Measurements from ENCODE around the gene TRIM47. TPM values are rescaled to one million over a fixed set of nuclear protein-coding genes. Genes with fewer than 3 reads are reported as not detected.

Gene TRIM47
- total RNA-seq, 4 donors from 2014 or later: 10.3 to 23.0 (median 20.8) TPM

- no peak for TF ChIP-seq CTCF (IDR thresholded peaks at IDR 0.05; ENCODE audit: low read depth)
Observed at GRCh38 chr17:75876190-75876937, 2.0 kb downstream of the TRIM47 start.

- no peak for TF ChIP-seq CTCF (IDR thresholded peaks at IDR 0.05; ENCODE audit: low read depth)
Observed at GRCh38 chr17:75875940-75876189, 2.5 kb downstream of the TRIM47 start.

GRCh38 chr17:75875182-75875939 lies 3.0 kb downstream of the TRIM47 start:
- TF ChIP-seq CTCF (IDR thresholded peaks at IDR 0.05; ENCODE audit: low read depth): no peak

GRCh38 chr17:75874323-75875181 lies 3.8 kb downstream of the TRIM47 start:
- TF ChIP-seq CTCF (IDR thresholded peaks at IDR 0.05; ENCODE audit: low read depth): no peak

GRCh38 chr17:75873587-75874322 lies 4.6 kb downstream of the TRIM47 start:
- TF ChIP-seq CTCF (IDR thresholded peaks at IDR 0.05; ENCODE audit: low read depth): no peak

GRCh38 chr17:75872434-75873351 lies 5.7 kb downstream of the TRIM47 start:
- TF ChIP-seq CTCF (IDR thresholded peaks at IDR 0.05; ENCODE audit: low read depth): no peak

All from subcutaneous adipose tissue (tissue), 4 donors.